Measurements from ENCODE around the gene ZNF785. TPM values are rescaled to one million over a fixed set of nuclear protein-coding genes. Genes with fewer than 3 reads are reported as not detected.
"Not testable (repeated sequence)": the region's sequence is repeated elsewhere in the genome, so short reads cannot be mapped to it uniquely, and the experiment has no call there.

ZNF785 gene
- total and polyA plus RNA-seq, 2 donors (not counting 1 experiment from before 2014, with no cell fraction given), result 12.2 to 39.7 TPM

GRCh38 chr16:30589582-30589981 is 4.1 kb upstream of the ZNF785 start:
- H3K36me3 ChIP-seq (replicated peaks in 1 of 2; ENCODE audit: control extremely low read depth in 1 of 2, control insufficient read depth in 1 of 2, extremely low read depth in 1 of 2, insufficient read depth in 2 of 2, low read length in 1 of 2); DNase-seq; H3K9ac ChIP-seq (ENCODE audit: low read length); intact Hi-C loops (cut with micrococcal nuclease); H3K27ac Mint-ChIP-seq; POLR2A ChIA-PET; H3K79me2 ChIP-seq (ENCODE audit: control insufficient read depth, insufficient read depth, low read length); H3K4me2 ChIP-seq (replicated peaks; ENCODE audit: low read depth, low read length, poor library complexity, severe bottlenecking); H2AFZ ChIP-seq (ENCODE audit: insufficient read depth, low read depth, low read length, poor library complexity, severe bottlenecking); H3K27ac ChIP-seq (ENCODE audit: low read length in 2 of 2); H3K27me3 ChIP-seq (replicated peaks in 1 of 4; ENCODE audit: control extremely low read depth in 1 of 4, control insufficient read depth in 3 of 4, insufficient read depth in 4 of 4, low read length in 3 of 4); H3K27me3 Mint-ChIP-seq; H3K4me3 ChIP-seq (ENCODE audit: control extremely low read depth in 1 of 5, extremely low read depth in 1 of 5, insufficient read depth in 1 of 5, low read depth in 2 of 5, low read length in 4 of 5); H3K4me3 Mint-ChIP-seq; H3K9me3 ChIP-seq (ENCODE audit: control extremely low read depth in 1 of 3, control insufficient read depth in 2 of 3, insufficient read depth in 1 of 3, low read length in 2 of 3); ATAC-seq (ENCODE audit: low read depth); CTCF ChIA-PET; H3K9me3 Mint-ChIP-seq (ENCODE audit: insufficient read depth); H4K20me1 ChIP-seq (ENCODE audit: control insufficient read depth, insufficient read depth, low read length, poor library complexity, severe bottlenecking): not testable (repeated sequence)
- no CpG with 5 or more reads among the region's 2 CpGs for WGBS (ENCODE audit: insufficient coverage)
- peaks cover 8 to 19% of the 10 kb centered on the region in 2 donors for H3K4me1 ChIP-seq (ENCODE audit: control insufficient read depth in 2 of 2, insufficient read depth in 2 of 2, low read length in 2 of 2)
- peaks cover 16% of the 10 kb centered on the region for H3K4me1 Mint-ChIP-seq

- no CpG with 5 or more reads among the region's 2 CpGs for WGBS (ENCODE audit: insufficient coverage)
- no peaks in the 10 kb centered on the region for H4K20me1 ChIP-seq (ENCODE audit: control insufficient read depth, insufficient read depth, low read length, poor library complexity, severe bottlenecking)
- Mint-ChIP-seq H3K4me3 (no peak overlapping the region), H3K27ac (no peak overlapping the region), H3K9me3 (ENCODE audit: insufficient read depth) (no peaks in the 10 kb centered on the region), H3K4me1 (peaks cover 18% of the 10 kb centered on the region), H3K27me3 (no peaks in the 10 kb centered on the region)
- peaks cover 8 to 21% of the 10 kb centered on the region in 2 donors for H3K4me1 ChIP-seq (ENCODE audit: control insufficient read depth in 2 of 2, insufficient read depth in 2 of 2, low read length in 2 of 2)
- no peaks in the 10 kb centered on the region for H3K27me3 ChIP-seq (replicated peaks in 1 of 4; ENCODE audit: control extremely low read depth in 1 of 4, control insufficient read depth in 3 of 4, insufficient read depth in 4 of 4, low read length in 3 of 4)
- no peak for TF ChIP-seq CTCF (IDR thresholded peaks at IDR 0.05)
- no peak for TF ChIP-seq EZH2 (IDR thresholded peaks at IDR 0.05; ENCODE audit: borderline replicate concordance, insufficient read depth, low read depth, low read length, poor library complexity, severe bottlenecking)
- no peak overlapping the region for H2AFZ ChIP-seq (ENCODE audit: insufficient read depth, low read depth, low read length, poor library complexity, severe bottlenecking)
- POLR2A ChIA-PET, result interaction anchor here (0.5 kb wide), 1 partner anchor 18 kb away, joined by 3 read pairs; no protein-coding TSS in a partner anchor
- no peaks in the 10 kb centered on the region for H3K9me3 ChIP-seq (ENCODE audit: control extremely low read depth in 1 of 3, control insufficient read depth in 2 of 3, insufficient read depth in 1 of 3, low read length in 2 of 3)
- H3K9ac ChIP-seq (ENCODE audit: low read length), result no peak overlapping the region
- H3K4me3 ChIP-seq (ENCODE audit: control extremely low read depth in 1 of 5, extremely low read depth in 1 of 5, insufficient read depth in 1 of 5, low read depth in 2 of 5, low read length in 4 of 5), result no peak overlapping the region
- DNase-seq (no peak), ATAC-seq (ENCODE audit: low read depth) (no peak)
- H3K79me2 ChIP-seq (ENCODE audit: control insufficient read depth, insufficient read depth, low read length), result peaks cover 8% of the 10 kb centered on the region
- intact Hi-C loops (cut with micrococcal nuclease), result no loop called here
- no peak overlapping the region for H3K27ac ChIP-seq (ENCODE audit: low read length in 2 of 2)
- H3K36me3 ChIP-seq (replicated peaks in 1 of 2; ENCODE audit: control extremely low read depth in 1 of 2, control insufficient read depth in 1 of 2, extremely low read depth in 1 of 2, insufficient read depth in 2 of 2, low read length in 1 of 2), result no peaks in the 10 kb centered on the region
- H3K4me2 ChIP-seq (replicated peaks; ENCODE audit: low read depth, low read length, poor library complexity, severe bottlenecking), result no peak overlapping the region
- CTCF ChIA-PET, result interaction anchor here (0.7 kb wide), 1 partner anchor 114 kb away, joined by 5 read pairs; no protein-coding TSS in a partner anchor
Observed at GRCh38 chr16:30588651-30589050, 3.2 kb upstream of the ZNF785 start.

All from B cell (primary cell).